ENCODE measurements around the gene APMAP.
A peak's percentile ranks its signal among the peaks of the same experiment; 100 is the strongest.
"Not testable (repeated sequence)": the region's sequence is repeated elsewhere in the genome, so short reads cannot be mapped to it uniquely, and the experiment has no call there.

APMAP gene

GRCh38 chr20:24929867-24930723 is 62.5 kb downstream of the APMAP start:
- FAIRE-seq: peak; percentile 51

DNA sequence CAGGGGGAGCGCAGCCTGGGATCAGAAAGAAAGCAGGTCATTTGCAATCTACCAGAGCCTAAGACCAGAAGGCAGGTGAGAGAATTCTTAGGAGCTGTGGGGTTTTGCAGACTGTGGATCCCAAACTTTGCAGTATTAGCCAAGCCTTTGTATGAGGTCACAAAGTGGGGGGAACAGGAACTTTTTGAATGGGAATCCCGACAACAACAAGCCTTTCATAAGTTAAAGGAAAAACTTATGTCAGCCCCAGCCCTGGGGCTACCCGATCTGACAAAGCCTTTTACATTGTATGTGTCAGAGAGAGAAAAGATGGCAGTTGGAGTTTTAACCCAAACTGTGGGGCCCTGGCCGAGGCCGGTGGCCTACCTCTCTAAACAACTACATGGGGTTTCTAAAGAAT is 63.3 kb downstream of the APMAP start:
- not testable (repeated sequence) for FAIRE-seq

DNA sequence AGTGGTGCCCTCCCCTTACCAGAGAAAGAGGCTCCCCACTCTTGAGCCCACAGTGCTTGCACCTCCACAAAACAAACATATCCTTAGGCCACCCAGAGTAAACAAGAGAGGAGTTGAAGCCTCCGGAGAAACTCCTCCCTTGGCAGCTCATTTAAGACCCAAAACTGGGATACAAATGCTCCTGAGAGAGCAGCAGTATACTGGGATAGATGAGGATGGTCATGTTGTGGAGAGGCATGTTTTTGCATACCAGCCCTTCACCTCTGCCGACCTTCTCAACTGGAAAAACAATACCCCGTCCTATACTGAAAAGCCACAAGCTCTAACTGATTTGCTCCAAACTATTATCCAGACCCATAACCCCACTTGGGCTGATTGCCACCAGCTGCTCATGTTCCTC is 71.8 kb downstream of the APMAP start:
- FAIRE-seq: not testable (repeated sequence)

DNA sequence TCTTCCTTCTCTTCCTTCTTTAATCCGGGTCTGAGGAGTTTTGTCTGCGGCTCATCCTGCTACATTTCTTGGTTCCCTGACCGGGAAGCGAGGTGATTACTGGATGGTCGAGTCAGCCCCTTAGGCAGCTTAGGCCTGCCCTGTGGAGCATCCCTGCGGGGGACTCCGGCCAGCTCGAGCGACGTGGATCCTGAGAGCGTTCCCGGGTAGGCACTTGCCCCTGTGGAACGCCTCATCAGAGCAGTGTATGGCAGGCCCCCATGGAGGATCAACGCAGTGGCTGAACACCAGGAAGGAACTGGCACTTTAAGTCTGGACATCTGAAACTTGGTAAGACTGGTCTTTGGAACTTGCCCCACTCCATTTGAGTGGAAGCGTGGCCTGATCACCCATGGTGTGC is 72.9 kb downstream of the APMAP start:
- FAIRE-seq: not testable (repeated sequence)

DNA sequence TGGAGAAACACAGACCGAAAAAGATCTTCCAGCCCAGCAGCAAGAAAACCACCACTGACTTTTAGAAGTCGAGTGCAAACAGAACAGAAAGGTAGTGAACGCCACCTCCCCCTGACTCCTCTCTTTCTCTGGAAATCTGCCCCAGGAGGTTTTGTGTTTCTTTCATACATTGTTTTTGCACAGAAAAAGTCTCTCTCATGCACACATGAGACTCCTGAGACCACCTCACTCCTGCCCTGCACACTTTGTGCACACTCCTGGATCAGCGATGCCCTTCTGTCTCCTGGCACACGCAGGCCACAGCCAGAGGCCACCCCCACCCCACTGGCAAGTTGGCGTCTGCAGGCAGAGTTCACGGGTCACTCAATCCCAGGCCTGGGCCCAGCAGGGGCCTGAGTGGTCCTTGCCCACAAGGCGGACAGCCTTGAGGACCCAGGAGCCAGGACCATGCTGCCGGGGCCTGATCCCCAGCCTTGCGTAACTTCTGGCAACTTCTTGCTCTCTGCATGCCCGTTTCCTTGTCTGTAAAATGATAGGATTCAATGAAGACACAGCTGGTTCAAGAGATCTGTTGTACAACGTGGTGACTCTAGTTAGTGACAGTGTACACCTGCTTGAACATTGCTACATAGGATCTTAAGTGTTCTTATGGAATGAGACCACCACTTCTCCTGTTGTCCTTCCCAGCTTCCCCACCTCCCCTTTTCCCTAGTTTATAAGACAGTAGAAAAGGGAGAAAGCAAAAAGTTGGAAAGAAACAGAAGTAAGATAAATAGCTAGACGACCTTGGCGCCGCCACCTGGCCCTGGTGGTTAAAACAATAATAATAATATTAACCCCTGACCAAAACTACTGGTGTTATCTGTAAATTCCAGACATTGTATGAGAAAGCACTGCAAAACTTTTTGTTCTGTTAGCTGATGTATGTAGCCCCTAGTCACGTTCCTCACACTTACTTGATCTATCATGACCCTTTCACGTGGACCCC is 73.7 kb downstream of the APMAP start:
- FAIRE-seq: no peak

GRCh38 chr20:24917797-24918578 is 74.6 kb downstream of the APMAP start:
- no peak for FAIRE-seq

GRCh38 chr20:24917056-24917455 is 75.5 kb downstream of the APMAP start:
- no peak for FAIRE-seq

GRCh38 chr20:24916412-24916811 is 76.1 kb downstream of the APMAP start:
- no peak for FAIRE-seq

GRCh38 chr20:24915892-24916291 is 76.7 kb downstream of the APMAP start:
- no peak for FAIRE-seq

DNA sequence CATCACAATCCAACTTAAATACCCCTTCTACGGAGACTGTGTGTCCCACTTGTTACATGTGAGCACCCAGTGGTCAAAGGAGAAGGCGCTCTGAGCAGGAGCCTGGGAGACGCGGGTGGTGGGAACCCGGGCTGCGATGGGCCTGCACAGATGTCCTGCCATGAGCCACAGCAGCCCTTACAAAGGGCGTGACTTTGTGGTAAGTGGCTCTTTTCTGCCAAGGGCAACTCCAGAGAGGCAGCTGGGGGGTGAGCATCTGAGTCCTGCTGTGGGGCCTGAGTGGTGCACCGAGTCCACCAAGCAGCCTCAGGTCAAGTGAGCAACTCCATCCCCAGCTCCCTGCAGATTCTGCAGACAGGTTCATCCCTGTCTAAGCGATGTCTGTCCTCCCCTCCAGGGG is 77.1 kb downstream of the APMAP start:
- no peak for FAIRE-seq

- no peak for FAIRE-seq
Observed at GRCh38 chr20:24914388-24915241, 77.9 kb downstream of the APMAP start.

GRCh38 chr20:24913076-24913628 is 79.4 kb downstream of the APMAP start:
- no peak for FAIRE-seq
